Measurements from ENCODE around the gene XPO6. TPM values are rescaled to one million over a fixed set of nuclear protein-coding genes. Genes with fewer than 3 reads are reported as not detected.

Gene XPO6
- total RNA-seq, 1 experiment from 2014 or later, result 135 TPM

- Histone ChIP-seq H3K9me3 (ENCODE audit: control insufficient read depth, insufficient read depth, low read depth, low read length) (no peaks in the 10 kb centered on the region), H3K27me3 (ENCODE audit: control insufficient read depth, insufficient read depth, low read length) (no peaks in the 10 kb centered on the region), H3K4me1 (ENCODE audit: control insufficient read depth, insufficient read depth, low read length) (no peaks in the 10 kb centered on the region), H3K27ac (ENCODE audit: low read length) (no peak overlapping the region), H3K4me3 (ENCODE audit: low read depth in 2 of 2, low read length in 2 of 2) (no peak overlapping the region), H3K36me3 (ENCODE audit: control insufficient read depth, insufficient read depth, low read length) (peaks cover 9% of the 10 kb centered on the region)
- no peak for DNase-seq (ENCODE audit: low read depth, low spot score)
- no peak for TF ChIP-seq SIN3A (IDR thresholded peaks at IDR 0.05; ENCODE audit: borderline replicate concordance, insufficient read depth, low read depth, low read length)
- no peak for TF ChIP-seq CTCF (IDR thresholded peaks at IDR 0.05)
- no peak for TF ChIP-seq REST (IDR thresholded peaks at IDR 0.05; ENCODE audit: insufficient read depth in 1 of 2, low read depth in 2 of 2, low read length in 1 of 2)
- TF ChIP-seq TCF7L2 (IDR thresholded peaks at IDR 0.05; ENCODE audit: low read depth, low read length), result no peak
- CTCF ChIA-PET, result interaction anchor here (0.5 kb wide), 1 partner anchor 550 kb away, joined by 4 read pairs; the partner anchor contains the start of gene GTF3C1
- no peak for ATAC-seq
- in situ Hi-C loops (cut with HindIII; ENCODE audit: low pct_unique_long_range_greater_than_20kb, low sequenced_read_pairs) (no loop called here), intact Hi-C loops (cut with micrococcal nuclease; ENCODE audit: unreplicated experiment) (no loop called here)
- BruUV-seq (replicated peaks), result no TSS peak
- POLR2A ChIA-PET, result no interaction called here
These were observed 112.5 kb downstream of the XPO6 start for GRCh38 chr16:28098959-28099945.

- Histone ChIP-seq H3K4me1 (ENCODE audit: control insufficient read depth, insufficient read depth, low read length) (no peaks in the 10 kb centered on the region), H3K4me3 (ENCODE audit: low read depth in 2 of 2, low read length in 2 of 2) (no peak overlapping the region), H3K9me3 (ENCODE audit: control insufficient read depth, insufficient read depth, low read depth, low read length) (no peaks in the 10 kb centered on the region), H3K36me3 (ENCODE audit: control insufficient read depth, insufficient read depth, low read length) (peaks cover 9% of the 10 kb centered on the region), H3K27ac (ENCODE audit: low read length) (no peak overlapping the region), H3K27me3 (ENCODE audit: control insufficient read depth, insufficient read depth, low read length) (no peaks in the 10 kb centered on the region)
- in situ Hi-C loops (cut with HindIII; ENCODE audit: low pct_unique_long_range_greater_than_20kb, low sequenced_read_pairs) (no loop called here), intact Hi-C loops (cut with micrococcal nuclease; ENCODE audit: unreplicated experiment) (no loop called here)
- BruUV-seq (replicated peaks), result no TSS peak
- DNase-seq (ENCODE audit: low read depth, low spot score), result no peak
- no peak for ATAC-seq
- ChIA-PET CTCF (interaction anchor here (0.5 kb wide), 1 partner anchor 549 kb away, joined by 4 read pairs; the partner anchor contains the start of gene GTF3C1), POLR2A (no interaction called here)
- TF ChIP-seq TCF7L2 (IDR thresholded peaks at IDR 0.05; ENCODE audit: low read depth, low read length), result no peak
- TF ChIP-seq CTCF (IDR thresholded peaks at IDR 0.05), result no peak
- no peak for TF ChIP-seq POLR2AphosphoS5 (IDR thresholded peaks at IDR 0.05; ENCODE audit: low read depth, low read length)
- no peak for TF ChIP-seq SIN3A (IDR thresholded peaks at IDR 0.05; ENCODE audit: borderline replicate concordance, insufficient read depth, low read depth, low read length)
- no peak for TF ChIP-seq REST (IDR thresholded peaks at IDR 0.05; ENCODE audit: insufficient read depth in 1 of 2, low read depth in 2 of 2, low read length in 1 of 2)
These were observed 113.4 kb downstream of the XPO6 start for GRCh38 chr16:28098171-28098958.

All from Panc1 (cell line).